ENCODE data around the gene MYCBP2. TPM values are rescaled to one million over a fixed set of nuclear protein-coding genes. Genes with fewer than 3 reads are reported as not detected.

MYCBP2 gene
- total RNA-seq (2014; rRNA removed; shearing (Covaris generic)) (121 and 148 TPM in 2 replicates), total RNA-seq (2022) (120 and 125 TPM in 2 replicates), Bru-seq, nascent RNA (percentile 94 among the genes with signal in this experiment), BruChase-seq, experiment 1, labeled RNA remaining after a 6-hour chase (percentile 88 among the genes with signal in this experiment), BruChase-seq, experiment 2, labeled RNA remaining after a 2-hour chase (percentile 89 among the genes with signal in this experiment)
- long read RNA-seq, partial matches to known transcripts: 8 of 14 reads
- long read RNA-seq, other reads (novel, unspliced or antisense): 5 of 14 reads

- Histone ChIP-seq H3K9me3 (ENCODE audit: low read length) (no peaks in the 10 kb centered on the region), H4K20me1 (ENCODE audit: insufficient read depth, low read length) (peaks cover 38% of the 10 kb centered on the region), H2AFZ (ENCODE audit: low read length) (peak within 1 kb of the TSS; percentile 70), H3K27ac (ENCODE audit: low read depth, low read length, poor library complexity, severe bottlenecking) (peak within 1 kb of the TSS; percentile 97), H3K9me2 (ENCODE audit: insufficient read depth, low read length) (no peaks in the 10 kb centered on the region), H3K4me1 (ENCODE audit: insufficient read depth, low read length, poor library complexity, severe bottlenecking) (peaks cover 58% of the 10 kb centered on the region), H3K4me2 (ENCODE audit: low read length) (peak within 1 kb of the TSS; percentile 91), H3K4me3 (ENCODE audit: low read depth, low read length, poor library complexity, severe bottlenecking) (peak within 1 kb of the TSS; percentile 89), H3K79me2 (ENCODE audit: insufficient read depth, low read depth, low read length) (peaks cover 62% of the 10 kb centered on the region), H3K36me3 (ENCODE audit: insufficient read depth, low read length) (no peaks in the 10 kb centered on the region)
- ChIA-PET POLR2A (interaction anchor here (0.6 to 9.0 kb wide), 9 partner anchors 13 to 309 kb away, joined by 3 to 117 read pairs (median 3); no protein-coding TSS in a partner anchor), CTCF (ENCODE audit: unreplicated experiment) (interaction anchor here (0.7 to 1.2 kb wide), 3 partner anchors 90 to 151 kb away, joined by 3 to 5 read pairs (median 3); no protein-coding TSS in a partner anchor)
- DNase-seq (ENCODE audit: low spot score): peak; percentile 98
- intact Hi-C loops (cut with micrococcal nuclease; ENCODE audit: unreplicated experiment): loop anchor here (1.0 to 5.0 kb wide), 2 partner anchors 300 to 370 kb away; partner anchors contain the start of genes FBXL3 and SLAIN1
- no TSS peak for BruUV-seq (replicated peaks)
- no peak for TF ChIP-seq CTCF (conservative IDR thresholded peaks at IDR 0.05; ENCODE audit: low read length)
- no peak for TF ChIP-seq EZH2phosphoT487 (IDR thresholded peaks at IDR 0.05; ENCODE audit: borderline replicate concordance, low read depth, low read length)
Observed at GRCh38 chr13:77326905-77327604, at the start of gene MYCBP2. MYCBP2 (minus strand) TSS chr13:77327094; CDS start chr13:77326775, 319 bp downstream.

- H3K4me1 ChIP-seq (ENCODE audit: insufficient read depth, low read length, poor library complexity, severe bottlenecking): no peaks in the 10 kb centered on the region
- H3K4me2 ChIP-seq (ENCODE audit: low read length): no peak overlapping the region
- H3K27ac ChIP-seq (ENCODE audit: low read depth, low read length, poor library complexity, severe bottlenecking): no peak overlapping the region
- POLR2A ChIA-PET: interaction anchor here (0.7 kb wide), 1 partner anchor 60 kb away, joined by 3 read pairs; no protein-coding TSS in a partner anchor
- no peak overlapping the region for H3K4me3 ChIP-seq (ENCODE audit: low read depth, low read length, poor library complexity, severe bottlenecking)
- DNase-seq (ENCODE audit: low spot score): no peak
- H3K9me2 ChIP-seq (ENCODE audit: insufficient read depth, low read length): no peaks in the 10 kb centered on the region
- H3K36me3 ChIP-seq (ENCODE audit: insufficient read depth, low read length): no peaks in the 10 kb centered on the region
- no peaks in the 10 kb centered on the region for H3K79me2 ChIP-seq (ENCODE audit: insufficient read depth, low read depth, low read length)
- BruUV-seq (replicated peaks): no TSS peak
- H3K9me3 ChIP-seq (ENCODE audit: low read length): no peaks in the 10 kb centered on the region
- no peak for TF ChIP-seq EZH2phosphoT487 (IDR thresholded peaks at IDR 0.05; ENCODE audit: borderline replicate concordance, low read depth, low read length)
- TF ChIP-seq CTCF (conservative IDR thresholded peaks at IDR 0.05; ENCODE audit: low read length): no peak
- intact Hi-C loops (cut with micrococcal nuclease; ENCODE audit: unreplicated experiment): no loop called here
- H4K20me1 ChIP-seq (ENCODE audit: insufficient read depth, low read length): no peaks in the 10 kb centered on the region
- CTCF ChIA-PET (ENCODE audit: unreplicated experiment): no interaction called here
- no peak overlapping the region for H2AFZ ChIP-seq (ENCODE audit: low read length)
Observed at GRCh38 chr13:77375560-77376108, 48.7 kb upstream of the MYCBP2 start.

Measured in OCI-LY7 (cell line).